CD14-positive monocyte (primary cell): Measurements from ENCODE around the gene ADTRP. TPM values are rescaled to one million over a fixed set of nuclear protein-coding genes. Genes with fewer than 3 reads are reported as not detected.

Experiments used
- DNase-seq, 3 donors: peaks; one replicate each; pipeline ENCODE4 v3.0.0-alpha.2; 2011 to 2022
- H2AFZ ChIP-seq: 2 replicates; pipeline ENCODE4 v1.6.0; 2012; ENCODE audit warnings: mild to moderate bottlenecking, low read depth, low read length, inconsistent platforms; ENCODE audit not compliant: insufficient read depth, poor library complexity, severe bottlenecking
- H3K27ac ChIP-seq, 2 donors: 1 replicate in 1 of 2; 2 replicates in 1 of 2; pipeline ENCODE4 v1.5.1; 2012 to 2013; ENCODE audit warnings: low read length in 2 of 2, control low read depth in 1 of 2, inconsistent platforms in 1 of 2, low read depth in 1 of 2, mild to moderate bottlenecking in 1 of 2
- H3K27me3 ChIP-seq, 2 donors: one replicate each; pipeline versions ENCODE4 v1.6.0 to v1.6.1; 2011 to 2013; ENCODE audit warnings: low read length in 2 of 2; ENCODE audit not compliant: control insufficient read depth in 2 of 2, insufficient read depth in 2 of 2
- H3K36me3 ChIP-seq, 2 donors: replicated peaks in 1 of 2; 1 replicate in 1 of 2; 2 replicates in 1 of 2; pipeline versions ENCODE4 v1.5.1 to v1.6.1; 2012 to 2013; ENCODE audit warnings: low read length in 2 of 2, control low read depth in 1 of 2, inconsistent platforms in 1 of 2, mild to moderate bottlenecking in 1 of 2; ENCODE audit not compliant: insufficient read depth in 2 of 2, control insufficient read depth in 1 of 2
- H3K4me1 ChIP-seq, 2 donors: 1 replicate in 1 of 2; 2 replicates in 1 of 2; pipeline versions ENCODE4 v1.5.1 to v1.6.1; 2012 to 2013; ENCODE audit warnings: low read length in 2 of 2, control low read depth in 1 of 2, inconsistent platforms in 1 of 2, mild to moderate bottlenecking in 1 of 2, moderate library complexity in 1 of 2; ENCODE audit not compliant: insufficient read depth in 2 of 2, control insufficient read depth in 1 of 2
- H3K4me2 ChIP-seq: replicated peaks from 2 replicates; pipeline ENCODE3; 2012; ENCODE audit warnings: low read length, moderate library complexity, mild to moderate bottlenecking; ENCODE audit not compliant: poor library complexity, severe bottlenecking; ENCODE audit errors: extremely low read depth
- H3K4me3 ChIP-seq, 3 experiments: fragments of 200-600 bp in 1 of 3; sonication (generic) in 1 of 3; replicated peaks in 1 of 3; 1 replicate in 2 of 3; 2 replicates in 1 of 3; pipeline ENCODE4 v1.5.1; 2011 to 2013; ENCODE audit warnings: low read length in 3 of 3, mild to moderate bottlenecking in 3 of 3, control low read depth in 2 of 3, low read depth in 2 of 3, inconsistent platforms in 1 of 3, moderate library complexity in 1 of 3
- H3K79me2 ChIP-seq: 2 replicates; pipeline ENCODE4 v1.6.0; 2012; ENCODE audit warnings: mild to moderate bottlenecking, control low read depth, inconsistent platforms, low read length, moderate library complexity; ENCODE audit not compliant: insufficient read depth
- H3K9ac ChIP-seq: 2 replicates; pipeline ENCODE4 v1.6.0; 2017; ENCODE audit warnings: low read length, mild to moderate bottlenecking; ENCODE audit not compliant: insufficient read depth, poor library complexity, severe bottlenecking
- H3K9me3 ChIP-seq, 2 donors: replicated peaks in 1 of 2; 1 replicate in 1 of 2; 2 replicates in 1 of 2; pipeline versions ENCODE4 v1.5.1 to v1.6.1; 2012 to 2013; ENCODE audit warnings: low read length in 2 of 2, control low read depth in 1 of 2; ENCODE audit not compliant: control insufficient read depth in 1 of 2, insufficient read depth in 1 of 2
- H4K20me1 ChIP-seq: 2 replicates; pipeline ENCODE4 v1.6.0; 2012; ENCODE audit warnings: mild to moderate bottlenecking, low read length, control low read depth, moderate library complexity; ENCODE audit not compliant: insufficient read depth
- H3K27ac Mint-ChIP-seq, 7 donors: one replicate each; pipeline ENCODE4 v1.8.0; 2020; ENCODE audit warnings: mild to moderate bottlenecking in 7 of 7, mixed read lengths in 7 of 7, moderate library complexity in 6 of 7, inconsistent platforms in 2 of 7
- H3K27me3 Mint-ChIP-seq, 3 donors: one replicate each; pipeline ENCODE4 v1.8.0; 2021 to 2022; ENCODE audit warnings: low read depth in 3 of 3, mild to moderate bottlenecking in 3 of 3, mixed read lengths in 3 of 3, moderate library complexity in 3 of 3, inconsistent platforms in 1 of 3
- H3K36me3 Mint-ChIP-seq, 2 donors: one replicate each; pipeline ENCODE4 v1.8.0; 2020; ENCODE audit warnings: mixed read lengths in 2 of 2, inconsistent platforms in 1 of 2, mild to moderate bottlenecking in 1 of 2
- H3K4me1 Mint-ChIP-seq: one replicate; pipeline ENCODE4 v1.8.0; 2020; ENCODE audit warnings: mild to moderate bottlenecking, mixed read lengths
- H3K4me3 Mint-ChIP-seq, 2 donors: one replicate each; pipeline ENCODE4 v1.8.0; 2020; ENCODE audit warnings: mild to moderate bottlenecking in 2 of 2, mixed read lengths in 2 of 2, moderate library complexity in 1 of 2
- H3K9me3 Mint-ChIP-seq, 7 donors: one replicate each; pipeline ENCODE4 v1.8.0; 2020 to 2022; ENCODE audit warnings: mixed read lengths in 7 of 7, mild to moderate bottlenecking in 6 of 7, moderate library complexity in 6 of 7, inconsistent platforms in 2 of 7
- CTCF ChIP-seq: fragments of 200-600 bp; IDR thresholded peaks from one replicate; pipeline ENCODE4 v1.8.0; 2022; ENCODE audit warnings: antibody characterized with exemption, mild to moderate bottlenecking
- WGBS: methylation state at CpG from one replicate; pipeline ENCODE4 v1.1.5; 2013; ENCODE audit warnings: missing lambda C conversion rate; ENCODE audit not compliant: insufficient coverage; 5-methylcytosine and 5-hydroxymethylcytosine counted together
- intact Hi-C, 2 donors: fragments of 100-400 bp; cut with micrococcal nuclease; formaldehyde crosslinking; loops; one replicate each; pipeline versions ENCODE4 v1.15.0 to v1.15.1; 2023
- polyA plus RNA-seq, 3 donors: library from polyadenylated mRNA; depleted of rRNA in 1 of 3; unstranded in 2 of 3; stranded (reverse) in 1 of 3; fragments of 300-500 nt in 2 of 3; fragments of >200 nt in 1 of 3; fragmentation: Illumina TruSeq in 2 of 3; gene quantifications; 1 replicate in 2 of 3; 2 replicates in 1 of 3; pipeline ENCODE4 v1.2.3, GENCODE V29; 2012 to 2021

The ADTRP gene
- polyA plus RNA-seq, 3 donors = 0.04 to 0.20 TPM; not detected in 1

GRCh38 chr6:11824986-11825385, 46.4 kb upstream of the ADTRP start:
- H3K4me1 Mint-ChIP-seq = peaks cover 18% of the 10 kb centered on the region
- no peak overlapping the region for H3K27ac Mint-ChIP-seq
- DNase-seq = peak in 2 of 3 donors; percentile 11 to 90
- H3K9me3 Mint-ChIP-seq = no peaks in the 10 kb centered on the region
- no peak overlapping the region for H3K4me3 Mint-ChIP-seq
- no peak overlapping the region for H3K9ac ChIP-seq
- intact Hi-C loops = no loop called here
- H3K27me3 Mint-ChIP-seq = no peaks in the 10 kb centered on the region
- no peaks in the 10 kb centered on the region for H3K36me3 Mint-ChIP-seq
- no peak overlapping the region for H3K27ac ChIP-seq
- no peak overlapping the region for H2AFZ ChIP-seq
- no peaks in the 10 kb centered on the region for H3K9me3 ChIP-seq
- peaks cover 12 to 17% of the 10 kb centered on the region in 2 donors for H3K4me1 ChIP-seq
- H3K4me2 ChIP-seq = no peak overlapping the region
- 100% methylated on average over 1 of the region's 4 CpGs for WGBS
- no peaks in the 10 kb centered on the region for H3K79me2 ChIP-seq
- no peaks in the 10 kb centered on the region for H3K27me3 ChIP-seq
- no peak overlapping the region for H3K4me3 ChIP-seq
- TF ChIP-seq CTCF = no peak
- no peaks in the 10 kb centered on the region for H4K20me1 ChIP-seq
- no peaks in the 10 kb centered on the region for H3K36me3 ChIP-seq

GRCh38 chr6:11822346-11822745, 43.7 kb upstream of the ADTRP start:
- intact Hi-C loops = no loop called here
- no peak for TF ChIP-seq CTCF
- Histone ChIP-seq H4K20me1 (no peaks in the 10 kb centered on the region), H3K4me3 (no peak overlapping the region), H3K79me2 (no peaks in the 10 kb centered on the region), H2AFZ (no peak overlapping the region), H3K27ac (no peak overlapping the region), H3K9ac (no peak overlapping the region), H3K4me1 (peaks cover 0 to 5% of the 10 kb centered on the region in 2 donors), H3K36me3 (no peaks in the 10 kb centered on the region), H3K27me3 (no peaks in the 10 kb centered on the region), H3K9me3 (no peaks in the 10 kb centered on the region), H3K4me2 (no peak overlapping the region)
- no peaks in the 10 kb centered on the region for H3K27me3 Mint-ChIP-seq
- no peak for DNase-seq
- peaks cover 0 to 2% (median 0%) of the 10 kb centered on the region in 7 donors for H3K9me3 Mint-ChIP-seq
- 8% methylated on average over 2 of the region's 5 CpGs for WGBS
- H3K4me3 Mint-ChIP-seq = no peak overlapping the region
- H3K4me1 Mint-ChIP-seq = peaks cover 8% of the 10 kb centered on the region
- no peak overlapping the region for H3K27ac Mint-ChIP-seq
- no peaks in the 10 kb centered on the region for H3K36me3 Mint-ChIP-seq
